Activated B cell treated with CpG ODN at 0.5 μM for 24 hours (primary cell): Measurements from ENCODE around the gene PHF13. TPM values are rescaled to one million over a fixed set of nuclear protein-coding genes. Genes with fewer than 3 reads are reported as not detected.

ENCODE experiments used
- ATAC-seq: fragments of 200-7000 bp; cut with Tn5 transposase; one replicate; pipeline ENCODE4 v1.10.0; 2021; ENCODE audit warnings: low read depth, mild to moderate bottlenecking, moderate library complexity
- CTCF ChIA-PET: fragments of 350-600 bp; sonication (Branson Sonifier 250); formaldehyde crosslinking; loops from one replicate; lab custom pipeline; 2021; ENCODE audit warnings: antibody characterized with exemption; lab: Charles Lee
- POLR2A ChIA-PET: fragments of 350-600 bp; sonication (Branson Sonifier 250); formaldehyde crosslinking; loops from one replicate; lab custom pipeline; 2021; ENCODE audit warnings: antibody characterized with exemption; lab: Charles Lee
- DNase-seq: peaks from one replicate; pipeline ENCODE4 v3.0.0; 2022
- H3K27ac Mint-ChIP-seq: one replicate; pipeline ENCODE4 v1.8.0; 2020; ENCODE audit warnings: mixed read lengths
- H3K27me3 Mint-ChIP-seq: one replicate; pipeline ENCODE4 v1.8.0; 2021; ENCODE audit warnings: mixed read lengths
- H3K36me3 Mint-ChIP-seq: one replicate; pipeline ENCODE4 v1.8.0; 2021; ENCODE audit warnings: low read depth, mixed read lengths
- H3K4me1 Mint-ChIP-seq: one replicate; pipeline ENCODE4 v1.8.0; 2021; ENCODE audit warnings: mixed read lengths
- H3K4me3 Mint-ChIP-seq: one replicate; pipeline ENCODE4 v1.8.0; 2020; ENCODE audit warnings: mild to moderate bottlenecking, mixed read lengths
- H3K9me3 Mint-ChIP-seq: one replicate; pipeline ENCODE4 v1.8.0; 2020; ENCODE audit warnings: mixed read lengths
- CTCF ChIP-seq: fragments of 200-600 bp; IDR thresholded peaks from one replicate; pipeline ENCODE4 v1.8.0; 2022; ENCODE audit warnings: antibody characterized with exemption, mild to moderate bottlenecking
- intact Hi-C: fragments of 100-400 bp; cut with micrococcal nuclease; formaldehyde crosslinking; loops from one replicate; pipeline ENCODE4 v1.15.1; 2024
- total RNA-seq: library from RNA; stranded (reverse); gene quantifications from 2 replicates; pipeline ENCODE4 v1.2.3, GENCODE V29; 2022

The PHF13 gene
- total RNA-seq, 1 donor from 2014 or later, result 6.1 TPM

GRCh38 chr1:6574025-6574620, 39.4 kb upstream of the PHF13 start:
- POLR2A ChIA-PET, result no interaction called here
- H3K4me1 Mint-ChIP-seq, result peaks cover 2% of the 10 kb centered on the region
- no peak overlapping the region for H3K27ac Mint-ChIP-seq
- no peaks in the 10 kb centered on the region for H3K9me3 Mint-ChIP-seq
- ATAC-seq, result no peak
- CTCF ChIA-PET, result no interaction called here
- no peak overlapping the region for H3K4me3 Mint-ChIP-seq
- peaks cover 4% of the 10 kb centered on the region for H3K27me3 Mint-ChIP-seq
- no peak for DNase-seq
- H3K36me3 Mint-ChIP-seq, result no peaks in the 10 kb centered on the region
- intact Hi-C loops, result no loop called here
- TF ChIP-seq CTCF, result no peak

GRCh38 chr1:6574818-6575217, 38.7 kb upstream of the PHF13 start:
- ChIA-PET POLR2A (no interaction called here), CTCF (no interaction called here)
- no peak overlapping the region for H3K27ac Mint-ChIP-seq
- no peaks in the 10 kb centered on the region for H3K27me3 Mint-ChIP-seq
- ATAC-seq (no peak), DNase-seq (no peak)
- no peak for TF ChIP-seq CTCF
- peaks cover 9% of the 10 kb centered on the region for H3K4me1 Mint-ChIP-seq
- intact Hi-C loops, result no loop called here
- no peaks in the 10 kb centered on the region for H3K36me3 Mint-ChIP-seq
- no peak overlapping the region for H3K4me3 Mint-ChIP-seq
- no peaks in the 10 kb centered on the region for H3K9me3 Mint-ChIP-seq

- ATAC-seq (no peak), DNase-seq (no peak)
- TF ChIP-seq CTCF, result no peak
- H3K9me3 Mint-ChIP-seq, result no peaks in the 10 kb centered on the region
- POLR2A ChIA-PET, result interaction anchor here (1.2 to 1.3 kb wide), 2 partner anchors 23 to 25 kb away, joined by 6 read pairs; partner anchors contain the start of genes KLHL21 and NOL9
- no peaks in the 10 kb centered on the region for H3K27me3 Mint-ChIP-seq
- CTCF ChIA-PET, result no interaction called here
- peaks cover 8% of the 10 kb centered on the region for H3K36me3 Mint-ChIP-seq
- no peak overlapping the region for H3K27ac Mint-ChIP-seq
- intact Hi-C loops, result no loop called here
- H3K4me1 Mint-ChIP-seq, result peaks cover 35% of the 10 kb centered on the region
- no peak overlapping the region for H3K4me3 Mint-ChIP-seq
Measured at GRCh38 chr1:6577831-6578525, 35.6 kb upstream of the PHF13 start.

- CTCF ChIA-PET, result no interaction called here
- POLR2A ChIA-PET, result interaction anchor here (1.3 to 2.9 kb wide), 4 partner anchors 24 to 205 kb away, joined by 3 to 16 read pairs (median 11); partner anchors contain the start of gene NOL9
- TF ChIP-seq CTCF, result no peak
- Mint-ChIP-seq H3K4me1 (peaks cover 35% of the 10 kb centered on the region), H3K9me3 (no peaks in the 10 kb centered on the region), H3K27ac (peak overlapping the region; percentile 94), H3K36me3 (peaks cover 8% of the 10 kb centered on the region), H3K27me3 (no peaks in the 10 kb centered on the region), H3K4me3 (peak overlapping the region; percentile 95)
- DNase-seq (no peak), ATAC-seq (no peak)
- intact Hi-C loops, result loop anchor here (1.0 kb wide), 3 partner anchors 24 to 35 kb away; partner anchors contain the start of genes NOL9 and PHF13
Measured at GRCh38 chr1:6578624-6579373, 34.7 kb upstream of the PHF13 start.
